Caco-2 (cell line): Measurements from ENCODE around the gene MARVELD1. TPM values are rescaled to one million over a fixed set of nuclear protein-coding genes. Genes with fewer than 3 reads are reported as not detected.
A peak's percentile ranks its signal among the peaks of the same experiment; 100 is the strongest.

Source experiments
- BruUV-seq: library from RNA; stranded (reverse); fragments of 400-500 nt; replicated peaks from 2 replicates; lab custom pipeline; 2021; lab: Mats Ljungman, UMichigan
- CTCF ChIA-PET: fragments of 300-600 bp; sonication (Branson Sonifier 250); formaldehyde crosslinking; loops from one replicate; lab custom pipeline; 2022; ENCODE audit warnings: antibody characterized with exemption; lab: Charles Lee
- POLR2A ChIA-PET: fragments of 300-600 bp; sonication (Branson Sonifier 250); formaldehyde crosslinking; loops from one replicate; lab custom pipeline; 2022; ENCODE audit warnings: antibody characterized with exemption; lab: Charles Lee
- DNase-seq, 2 experiments: peaks; one replicate each; pipeline versions ENCODE4 v3.0.0 to v3.0.0-alpha.2; 2020 to 2022
- H3K27me3 ChIP-seq: replicated peaks from 2 replicates; pipeline ENCODE4 v1.6.0; 2011; ENCODE audit warnings: low read length; ENCODE audit not compliant: control insufficient read depth, insufficient read depth
- H3K36me3 ChIP-seq: 2 replicates; pipeline ENCODE4 v1.5.1; 2011; ENCODE audit warnings: low read length; ENCODE audit not compliant: control insufficient read depth, insufficient read depth
- H3K4me1 ChIP-seq: fragments of 250-450 bp; sonication (Bioruptor Pico); 2 replicates; pipeline ENCODE4 v1.5.1; 2020; ENCODE audit warnings: mild to moderate bottlenecking
- H3K4me3 ChIP-seq: 2 replicates; pipeline ENCODE4 v1.5.1; 2011; ENCODE audit warnings: low read depth, mild to moderate bottlenecking, control low read depth, low read length
- H3K9me3 ChIP-seq: fragments of 250-450 bp; sonication (Bioruptor Pico); 2 replicates; pipeline ENCODE4 v1.5.1; 2020; ENCODE audit warnings: mild to moderate bottlenecking, moderate library complexity
- H3K27ac Mint-ChIP-seq: one replicate; pipeline ENCODE4 v1.8.0; 2022; ENCODE audit warnings: mixed read lengths; ENCODE audit not compliant: unreplicated experiment
- H3K27me3 Mint-ChIP-seq: one replicate; pipeline ENCODE4 v1.8.0; 2022; ENCODE audit warnings: mixed read lengths; ENCODE audit not compliant: insufficient read depth, unreplicated experiment
- H3K36me3 Mint-ChIP-seq: one replicate; pipeline ENCODE4 v1.8.0; 2022; ENCODE audit warnings: mild to moderate bottlenecking, mixed read lengths; ENCODE audit not compliant: insufficient read depth, unreplicated experiment
- H3K4me1 Mint-ChIP-seq: one replicate; pipeline ENCODE4 v1.8.0; 2022; ENCODE audit warnings: low read depth, mixed read lengths; ENCODE audit not compliant: unreplicated experiment
- H3K4me3 Mint-ChIP-seq: one replicate; pipeline ENCODE4 v1.8.0; 2022; ENCODE audit warnings: mild to moderate bottlenecking, moderate library complexity, mixed read lengths; ENCODE audit not compliant: unreplicated experiment
- H3K9me3 Mint-ChIP-seq: one replicate; pipeline ENCODE4 v1.8.0; 2022; ENCODE audit warnings: mixed read lengths; ENCODE audit not compliant: unreplicated experiment
- CTCF ChIP-seq, 2 experiments: fragments of 200-600 bp in 1 of 2; IDR thresholded peaks; 1 replicate in 1 of 2; 2 replicates in 1 of 2; pipeline versions ENCODE4 v1.5.1 to v1.8.0; 2011 to 2022; ENCODE audit warnings: antibody characterized with exemption in 1 of 2, control low read depth in 1 of 2, inconsistent platforms in 1 of 2, low read depth in 1 of 2, low read length in 1 of 2, mild to moderate bottlenecking in 1 of 2, moderate library complexity in 1 of 2; ENCODE audit not compliant: insufficient read depth in 1 of 2, severe bottlenecking in 1 of 2, unreplicated experiment in 1 of 2
- intact Hi-C: fragments of 100-400 bp; cut with micrococcal nuclease; formaldehyde crosslinking; loops from one replicate; pipeline ENCODE4 v1.10.0; 2022; ENCODE audit not compliant: unreplicated experiment
- total RNA-seq: library from RNA; stranded (reverse); gene quantifications from 2 replicates; pipeline ENCODE4 v1.2.3, GENCODE V29; 2022

The MARVELD1 gene
- total RNA-seq, 1 experiment from 2014 or later: 19.6 TPM

- DNase-seq: peak; percentile 98 to 100
- Mint-ChIP-seq H3K4me1 (peaks cover 18% of the 10 kb centered on the region), H3K27ac (peak within 1 kb of the TSS; percentile 97), H3K27me3 (no peaks in the 10 kb centered on the region), H3K9me3 (no peaks in the 10 kb centered on the region), H3K36me3 (peaks cover 13% of the 10 kb centered on the region), H3K4me3 (peak within 1 kb of the TSS; percentile 71)
- ChIA-PET POLR2A (interaction anchor here (0.5 to 2.0 kb wide), 21 partner anchors 9 to 454 kb away, joined by 3 to 36 read pairs (median 5); partner anchors contain the start of genes MARVELD1, PI4K2A and ZFYVE27), CTCF (interaction anchor here (0.7 to 2.4 kb wide), 12 partner anchors 9 to 221 kb away, joined by 3 to 20 read pairs (median 6); partner anchors contain the start of genes ANKRD2, MARVELD1 and ZFYVE27)
- no TSS peak for BruUV-seq
- Histone ChIP-seq H3K27me3 (no peaks in the 10 kb centered on the region), H3K4me1 (peaks cover 41% of the 10 kb centered on the region), H3K9me3 (no peaks in the 10 kb centered on the region), H3K36me3 (no peaks in the 10 kb centered on the region), H3K4me3 (peak within 1 kb of the TSS; percentile 89)
- intact Hi-C loops: loop anchor here (1.0 kb wide), 3 partner anchors 23 to 50 kb away; partner anchors contain the start of genes PI4K2A and ZFYVE27
- no peak for TF ChIP-seq CTCF (IDR thresholded peaks at IDR 0.05; ENCODE audit: insufficient read depth in 1 of 2, low read depth in 1 of 2, low read length in 1 of 2, severe bottlenecking in 1 of 2, unreplicated experiment in 1 of 2)
Measured at GRCh38 chr10:97686962-97687784, 26.4 kb upstream of the MARVELD1 start, which contains the start of gene AVPI1. Gene AVPI1, minus strand, starts transcription at chr10:97687241. Its CDS starts 7,336 bp downstream, at chr10:97679905.

GRCh38 chr10:97687785-97688781 is 25.4 kb upstream of the MARVELD1 start:
- peaks cover 11% of the 10 kb centered on the region for H3K4me1 Mint-ChIP-seq
- intact Hi-C loops: loop anchor here (1.0 kb wide), 3 partner anchors 24 to 49 kb away; partner anchors contain the start of genes PI4K2A and ZFYVE27
- Histone ChIP-seq H3K27me3 (no peaks in the 10 kb centered on the region), H3K9me3 (no peaks in the 10 kb centered on the region), H3K36me3 (no peaks in the 10 kb centered on the region), H3K4me1 (peaks cover 34% of the 10 kb centered on the region), H3K4me3 (peak overlapping the region; percentile 41)
- no peaks in the 10 kb centered on the region for H3K27me3 Mint-ChIP-seq
- BruUV-seq: TSS peak; percentile 92
- ChIA-PET CTCF (interaction anchor here (1.1 to 2.4 kb wide), 8 partner anchors 10 to 47 kb away, joined by 4 to 20 read pairs (median 12); partner anchors contain the start of genes MARVELD1 and ZFYVE27), POLR2A (interaction anchor here (0.6 to 2.0 kb wide), 17 partner anchors 9 to 455 kb away, joined by 3 to 36 read pairs (median 5); partner anchors contain the start of genes MARVELD1, PI4K2A and ZFYVE27)
- peak overlapping the region; percentile 71 for H3K4me3 Mint-ChIP-seq
- no peak for TF ChIP-seq CTCF (IDR thresholded peaks at IDR 0.05; ENCODE audit: insufficient read depth in 1 of 2, low read depth in 1 of 2, low read length in 1 of 2, severe bottlenecking in 1 of 2, unreplicated experiment in 1 of 2)
- peak overlapping the region; percentile 97 for H3K27ac Mint-ChIP-seq
- DNase-seq: no peak
- H3K36me3 Mint-ChIP-seq: peaks cover 12% of the 10 kb centered on the region
- no peaks in the 10 kb centered on the region for H3K9me3 Mint-ChIP-seq
